Measurements from ENCODE around the gene SIPA1L3.

The SIPA1L3 gene

DNA sequence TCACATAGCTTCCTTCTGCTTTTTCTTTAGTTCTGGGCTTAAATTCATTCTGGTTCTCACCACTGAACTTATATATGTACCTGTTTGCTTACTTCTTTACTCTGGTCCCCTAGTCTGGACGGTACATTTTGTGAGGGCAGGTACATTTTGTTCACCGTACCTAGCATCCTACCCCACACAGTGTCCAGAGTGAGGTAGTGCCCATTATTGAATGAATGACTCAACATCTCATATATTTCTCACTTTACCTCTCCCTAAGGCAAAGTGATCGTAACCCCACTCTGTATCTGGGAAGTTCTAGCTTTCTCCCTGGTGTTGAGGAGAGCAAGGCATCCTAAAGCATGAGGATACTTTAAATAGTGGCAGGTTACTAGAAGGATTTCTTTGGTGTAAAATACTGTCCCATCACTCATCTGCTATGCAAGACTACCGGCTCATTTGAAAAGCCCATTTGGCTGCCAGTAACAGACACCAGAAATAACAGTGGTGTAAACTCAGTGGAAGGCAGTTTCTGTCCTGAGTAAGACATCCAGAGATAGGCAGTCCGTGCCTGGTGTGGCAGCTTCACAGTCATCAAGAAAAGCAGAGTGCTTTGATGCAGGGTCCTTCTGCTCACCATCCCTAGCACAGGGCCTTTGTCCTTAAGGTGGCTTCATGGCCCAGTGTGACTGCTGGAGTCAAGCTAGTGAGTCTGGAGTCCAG is 111.8 kb downstream of the SIPA1L3 start:
- no peak; the same call in 2 of the 3 replicates for ATAC-seq
- no peak for TF ChIP-seq ARNTL (CRISPR knock-in tag; IDR thresholded peaks at IDR 0.05; ENCODE audit: borderline replicate concordance, low read depth)
- TF ChIP-seq ZC3H10 (CRISPR knock-in tag; IDR thresholded peaks at IDR 0.05): no peak

DNA sequence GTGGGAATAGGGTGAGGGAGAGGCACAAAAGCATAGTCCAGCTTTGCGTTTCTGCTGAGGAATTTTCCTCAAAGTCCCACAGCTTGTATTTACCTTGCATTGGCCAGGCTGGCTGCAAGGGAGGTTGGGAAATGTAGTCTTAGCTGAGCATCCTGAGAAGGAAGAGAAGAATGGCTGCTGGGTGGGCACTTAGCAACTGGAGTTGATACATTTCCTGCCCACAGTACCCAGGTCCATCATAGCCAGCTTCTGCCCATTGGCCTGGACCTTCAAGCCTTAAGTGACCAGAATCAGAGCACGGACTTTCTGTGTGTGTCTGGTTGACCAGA is 112.4 kb downstream of the SIPA1L3 start:
- no peak for TF ChIP-seq ZC3H10 (CRISPR knock-in tag; IDR thresholded peaks at IDR 0.05)
- no peak for TF ChIP-seq ISL1 (CRISPR knock-in tag; IDR thresholded peaks at IDR 0.05)
- TF ChIP-seq OSR1 (CRISPR knock-in tag; IDR thresholded peaks at IDR 0.05): no peak
- TF ChIP-seq ZNF565 (CRISPR knock-in tag; conservative IDR thresholded peaks at IDR 0.05; ENCODE audit: low read depth): no peak
- no peak for TF ChIP-seq ZFP3 (CRISPR knock-in tag; IDR thresholded peaks at IDR 0.05)
- TF ChIP-seq ESRRG (CRISPR knock-in tag; IDR thresholded peaks at IDR 0.05): no peak
- TF ChIP-seq TOX (CRISPR knock-in tag; IDR thresholded peaks at IDR 0.05; ENCODE audit: borderline replicate concordance): no peak
- no peak for ATAC-seq

DNA sequence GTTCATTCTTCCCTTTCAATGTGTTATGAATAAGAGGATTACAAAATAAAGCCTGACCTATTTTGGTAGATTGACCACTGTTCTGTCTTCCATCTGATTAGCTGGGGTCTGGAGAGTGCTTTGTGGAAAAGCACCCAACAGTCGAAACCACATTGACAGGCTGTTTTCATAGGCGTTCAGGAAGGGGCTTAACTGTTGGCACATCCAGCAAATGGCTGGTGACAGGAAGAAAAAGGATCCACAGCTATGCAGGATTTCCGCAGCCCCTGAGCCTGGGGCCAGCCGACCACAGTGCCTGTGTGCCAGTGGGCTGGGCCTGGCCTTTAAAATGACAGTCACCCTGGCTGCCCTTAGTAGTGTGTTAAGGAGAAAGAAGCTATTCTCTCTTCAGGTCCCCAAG is 113.3 kb downstream of the SIPA1L3 start:
- TF ChIP-seq, protein P1, sequence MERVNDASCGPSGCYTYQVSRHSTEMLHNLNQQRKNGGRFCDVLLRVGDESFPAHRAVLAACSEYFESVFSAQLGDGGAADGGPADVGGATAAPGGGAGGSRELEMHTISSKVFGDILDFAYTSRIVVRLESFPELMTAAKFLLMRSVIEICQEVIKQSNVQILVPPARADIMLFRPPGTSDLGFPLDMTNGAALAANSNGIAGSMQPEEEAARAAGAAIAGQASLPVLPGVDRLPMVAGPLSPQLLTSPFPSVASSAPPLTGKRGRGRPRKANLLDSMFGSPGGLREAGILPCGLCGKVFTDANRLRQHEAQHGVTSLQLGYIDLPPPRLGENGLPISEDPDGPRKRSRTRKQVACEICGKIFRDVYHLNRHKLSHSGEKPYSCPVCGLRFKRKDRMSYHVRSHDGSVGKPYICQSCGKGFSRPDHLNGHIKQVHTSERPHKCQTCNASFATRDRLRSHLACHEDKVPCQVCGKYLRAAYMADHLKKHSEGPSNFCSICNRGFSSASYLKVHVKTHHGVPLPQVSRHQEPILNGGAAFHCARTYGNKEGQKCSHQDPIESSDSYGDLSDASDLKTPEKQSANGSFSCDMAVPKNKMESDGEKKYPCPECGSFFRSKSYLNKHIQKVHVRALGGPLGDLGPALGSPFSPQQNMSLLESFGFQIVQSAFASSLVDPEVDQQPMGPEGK (CRISPR knock-in tag; IDR thresholded peaks at IDR 0.05; ENCODE audit: borderline replicate concordance): no peak
- TF ChIP-seq TOX (CRISPR knock-in tag; IDR thresholded peaks at IDR 0.05; ENCODE audit: borderline replicate concordance): no peak
- no peak for ATAC-seq

DNA sequence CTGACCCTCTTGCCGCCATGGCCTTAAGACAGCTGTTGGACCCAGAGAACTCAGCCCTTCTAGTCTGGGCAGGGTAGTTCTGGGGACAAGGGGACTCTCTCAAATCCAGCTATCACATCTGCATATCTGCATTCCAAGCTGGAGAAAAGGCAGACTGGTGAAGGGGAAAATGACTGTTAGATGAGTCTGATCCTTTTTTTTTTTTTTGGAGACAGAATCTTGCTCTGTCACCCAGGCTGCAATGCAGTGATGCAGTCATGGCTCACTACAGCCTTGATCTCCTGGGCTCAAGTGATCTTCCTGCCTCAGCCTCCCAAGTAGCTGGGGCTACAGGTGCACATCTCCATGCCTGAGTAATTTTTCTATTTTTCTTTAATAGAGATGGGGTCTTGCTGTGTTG is 114.3 kb downstream of the SIPA1L3 start:
- TF ChIP-seq TOX (CRISPR knock-in tag; IDR thresholded peaks at IDR 0.05; ENCODE audit: borderline replicate concordance): no peak
- TF ChIP-seq, protein P2, sequence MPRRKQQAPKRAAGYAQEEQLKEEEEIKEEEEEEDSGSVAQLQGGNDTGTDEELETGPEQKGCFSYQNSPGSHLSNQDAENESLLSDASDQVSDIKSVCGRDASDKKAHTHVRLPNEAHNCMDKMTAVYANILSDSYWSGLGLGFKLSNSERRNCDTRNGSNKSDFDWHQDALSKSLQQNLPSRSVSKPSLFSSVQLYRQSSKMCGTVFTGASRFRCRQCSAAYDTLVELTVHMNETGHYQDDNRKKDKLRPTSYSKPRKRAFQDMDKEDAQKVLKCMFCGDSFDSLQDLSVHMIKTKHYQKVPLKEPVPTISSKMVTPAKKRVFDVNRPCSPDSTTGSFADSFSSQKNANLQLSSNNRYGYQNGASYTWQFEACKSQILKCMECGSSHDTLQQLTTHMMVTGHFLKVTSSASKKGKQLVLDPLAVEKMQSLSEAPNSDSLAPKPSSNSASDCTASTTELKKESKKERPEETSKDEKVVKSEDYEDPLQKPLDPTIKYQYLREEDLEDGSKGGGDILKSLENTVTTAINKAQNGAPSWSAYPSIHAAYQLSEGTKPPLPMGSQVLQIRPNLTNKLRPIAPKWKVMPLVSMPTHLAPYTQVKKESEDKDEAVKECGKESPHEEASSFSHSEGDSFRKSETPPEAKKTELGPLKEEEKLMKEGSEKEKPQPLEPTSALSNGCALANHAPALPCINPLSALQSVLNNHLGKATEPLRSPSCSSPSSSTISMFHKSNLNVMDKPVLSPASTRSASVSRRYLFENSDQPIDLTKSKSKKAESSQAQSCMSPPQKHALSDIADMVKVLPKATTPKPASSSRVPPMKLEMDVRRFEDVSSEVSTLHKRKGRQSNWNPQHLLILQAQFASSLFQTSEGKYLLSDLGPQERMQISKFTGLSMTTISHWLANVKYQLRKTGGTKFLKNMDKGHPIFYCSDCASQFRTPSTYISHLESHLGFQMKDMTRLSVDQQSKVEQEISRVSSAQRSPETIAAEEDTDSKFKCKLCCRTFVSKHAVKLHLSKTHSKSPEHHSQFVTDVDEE (CRISPR knock-in tag; IDR thresholded peaks at IDR 0.05): no peak
- TF ChIP-seq ZC3H10 (CRISPR knock-in tag; IDR thresholded peaks at IDR 0.05): no peak
- no peak for TF ChIP-seq OSR1 (CRISPR knock-in tag; IDR thresholded peaks at IDR 0.05)
- TF ChIP-seq, protein P3, sequence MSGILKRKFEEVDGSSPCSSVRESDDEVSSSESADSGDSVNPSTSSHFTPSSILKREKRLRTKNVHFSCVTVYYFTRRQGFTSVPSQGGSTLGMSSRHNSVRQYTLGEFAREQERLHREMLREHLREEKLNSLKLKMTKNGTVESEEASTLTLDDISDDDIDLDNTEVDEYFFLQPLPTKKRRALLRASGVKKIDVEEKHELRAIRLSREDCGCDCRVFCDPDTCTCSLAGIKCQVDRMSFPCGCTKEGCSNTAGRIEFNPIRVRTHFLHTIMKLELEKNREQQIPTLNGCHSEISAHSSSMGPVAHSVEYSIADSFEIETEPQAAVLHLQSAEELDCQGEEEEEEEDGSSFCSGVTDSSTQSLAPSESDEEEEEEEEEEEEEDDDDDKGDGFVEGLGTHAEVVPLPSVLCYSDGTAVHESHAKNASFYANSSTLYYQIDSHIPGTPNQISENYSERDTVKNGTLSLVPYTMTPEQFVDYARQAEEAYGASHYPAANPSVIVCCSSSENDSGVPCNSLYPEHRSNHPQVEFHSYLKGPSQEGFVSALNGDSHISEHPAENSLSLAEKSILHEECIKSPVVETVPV (CRISPR knock-in tag; IDR thresholded peaks at IDR 0.05): no peak
- no peak for TF ChIP-seq ARNTL (CRISPR knock-in tag; IDR thresholded peaks at IDR 0.05; ENCODE audit: borderline replicate concordance, low read depth)
- TF ChIP-seq CSDC2 (CRISPR knock-in tag; IDR thresholded peaks at IDR 0.05): no peak
- TF ChIP-seq ESRRG (CRISPR knock-in tag; IDR thresholded peaks at IDR 0.05): no peak
- TF ChIP-seq ISL1 (CRISPR knock-in tag; IDR thresholded peaks at IDR 0.05): no peak
- TF ChIP-seq, protein P4, sequence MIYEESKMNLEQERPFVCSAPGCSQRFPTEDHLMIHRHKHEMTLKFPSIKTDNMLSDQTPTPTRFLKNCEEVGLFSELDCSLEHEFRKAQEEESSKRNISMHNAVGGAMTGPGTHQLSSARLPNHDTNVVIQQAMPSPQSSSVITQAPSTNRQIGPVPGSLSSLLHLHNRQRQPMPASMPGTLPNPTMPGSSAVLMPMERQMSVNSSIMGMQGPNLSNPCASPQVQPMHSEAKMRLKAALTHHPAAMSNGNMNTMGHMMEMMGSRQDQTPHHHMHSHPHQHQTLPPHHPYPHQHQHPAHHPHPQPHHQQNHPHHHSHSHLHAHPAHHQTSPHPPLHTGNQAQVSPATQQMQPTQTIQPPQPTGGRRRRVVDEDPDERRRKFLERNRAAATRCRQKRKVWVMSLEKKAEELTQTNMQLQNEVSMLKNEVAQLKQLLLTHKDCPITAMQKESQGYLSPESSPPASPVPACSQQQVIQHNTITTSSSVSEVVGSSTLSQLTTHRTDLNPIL (CRISPR knock-in tag; IDR thresholded peaks at IDR 0.05; ENCODE audit: low read depth): no peak

DNA sequence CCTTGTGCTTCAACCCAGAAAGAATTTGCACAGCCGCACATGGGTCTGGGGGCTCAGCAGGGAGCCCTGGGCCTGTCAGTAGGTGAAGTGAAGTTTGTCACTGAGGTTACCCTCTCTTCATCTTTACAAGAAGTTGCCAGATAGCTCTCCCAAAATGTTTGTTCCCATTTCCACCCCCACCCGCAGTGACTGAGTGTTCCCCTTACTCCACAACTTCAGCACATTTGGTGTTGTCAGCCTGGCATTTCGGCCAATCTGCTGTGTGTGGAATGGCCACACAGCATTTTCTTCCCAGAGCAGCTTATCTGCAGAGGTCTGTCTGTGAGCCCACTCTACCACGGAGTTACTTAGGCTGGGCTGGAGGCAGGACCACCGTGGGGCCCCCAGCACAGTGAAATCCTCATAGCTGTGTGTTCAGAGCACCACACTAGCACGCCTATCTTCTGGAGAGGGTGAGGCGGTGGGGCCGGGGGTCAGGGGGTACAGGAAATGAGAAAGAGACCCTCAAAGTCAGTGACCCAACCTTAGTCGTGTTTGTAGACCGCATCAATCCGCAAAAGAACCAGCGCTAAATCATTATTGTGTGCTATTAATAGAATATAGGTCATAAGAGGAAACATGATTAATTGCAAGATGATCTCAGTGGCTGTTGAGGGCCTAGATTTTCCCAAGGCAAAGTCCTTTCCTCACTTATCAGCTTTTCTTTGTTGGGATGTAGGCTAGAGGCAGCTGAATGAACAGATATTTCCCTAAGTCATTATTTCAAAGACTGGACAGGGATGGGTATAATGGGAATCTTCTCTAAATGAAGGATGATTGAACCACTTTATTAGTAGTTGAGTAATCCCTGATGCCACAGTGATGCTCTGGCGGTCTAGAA is 116.0 kb downstream of the SIPA1L3 start:
- no peak for ATAC-seq
- TF ChIP-seq ZFP30 (CRISPR knock-in tag; IDR thresholded peaks at IDR 0.05): no peak
- TF ChIP-seq ZNF70 (CRISPR knock-in tag; IDR thresholded peaks at IDR 0.05): no peak
- TF ChIP-seq, protein P3 (CRISPR knock-in tag; IDR thresholded peaks at IDR 0.05): no peak
- no peak for TF ChIP-seq PPARA (CRISPR knock-in tag; IDR thresholded peaks at IDR 0.05; ENCODE audit: borderline replicate concordance)
- TF ChIP-seq GLIS3 (CRISPR knock-in tag; IDR thresholded peaks at IDR 0.05): no peak
- TF ChIP-seq ZC3H10 (CRISPR knock-in tag; IDR thresholded peaks at IDR 0.05): no peak
- TF ChIP-seq ZNF565 (CRISPR knock-in tag; conservative IDR thresholded peaks at IDR 0.05; ENCODE audit: low read depth): no peak
- TF ChIP-seq, protein P2 (CRISPR knock-in tag; IDR thresholded peaks at IDR 0.05): no peak
- TF ChIP-seq TCF4 (CRISPR knock-in tag; IDR thresholded peaks at IDR 0.05; ENCODE audit: borderline replicate concordance): no peak
- TF ChIP-seq ZFP3 (CRISPR knock-in tag; IDR thresholded peaks at IDR 0.05): no peak
- no peak for TF ChIP-seq ZNF8 (CRISPR knock-in tag; IDR thresholded peaks at IDR 0.05)
- TF ChIP-seq ESRRG (CRISPR knock-in tag; IDR thresholded peaks at IDR 0.05): no peak

More for the DNA sequence above, 114.3 kb downstream of the SIPA1L3 start:
- no peak for ATAC-seq
